ENCODE data around the gene POLR2H.
"Not testable (repeated sequence)": the region's sequence is repeated elsewhere in the genome, so short reads cannot be mapped to it uniquely, and the experiment has no call there.

Gene POLR2H

DNA sequence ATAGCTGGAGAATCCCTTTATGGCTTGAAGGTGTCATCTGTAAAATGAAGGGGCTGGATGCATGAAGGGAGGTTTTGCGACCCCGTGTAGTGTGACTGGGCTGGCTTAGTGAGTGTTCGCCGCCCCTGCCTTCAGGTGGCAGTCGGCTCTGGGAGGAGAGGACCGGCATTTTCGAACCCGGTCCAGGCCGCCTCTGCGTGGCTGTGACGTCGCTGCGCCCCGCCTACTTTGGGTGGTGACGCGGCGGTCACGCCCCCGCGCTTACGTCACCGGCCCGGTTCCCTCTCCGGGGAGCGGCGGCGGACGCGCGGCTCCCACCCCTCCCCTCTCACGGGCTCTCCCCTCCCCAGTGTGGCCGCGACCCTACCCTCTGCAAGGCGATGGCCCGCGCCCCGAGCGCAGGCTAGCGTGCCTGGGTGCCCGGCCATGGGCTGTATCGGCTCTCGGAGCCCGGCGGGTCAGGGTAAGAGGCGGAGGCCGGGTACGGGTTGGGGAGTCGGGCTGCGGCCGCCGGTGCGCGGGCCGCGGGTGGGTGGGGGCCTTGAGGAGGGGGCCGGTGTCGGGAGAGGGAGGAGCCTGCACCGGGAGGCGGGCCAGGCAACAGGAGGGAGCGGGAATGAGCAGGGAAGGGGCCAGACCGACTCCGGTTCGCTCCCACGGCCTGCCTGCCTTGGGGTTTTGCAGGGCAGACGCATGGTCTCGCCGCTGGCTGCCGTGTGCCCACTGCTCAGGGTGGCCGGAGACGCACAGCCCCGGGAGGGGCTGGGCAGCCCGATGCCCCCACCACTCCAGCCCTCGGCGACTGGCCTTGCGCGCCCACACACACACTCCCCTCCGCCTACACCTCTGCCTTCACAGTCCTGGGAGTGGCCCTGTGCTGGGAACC is 25.6 kb upstream of the POLR2H start:
- DNase-seq (ENCODE audit: low read depth, low spot score): peak; percentile 66

GRCh38 chr3:184336547-184337398 is 24.7 kb upstream of the POLR2H start:
- DNase-seq (ENCODE audit: low read depth, low spot score): no peak

GRCh38 chr3:184337399-184337714 is 24.2 kb upstream of the POLR2H start, which contains the start of gene FAM131A:
TSS of gene FAM131A (plus strand) at chr3:184337600. CDS start at chr3:184337631, 31 bp downstream.
- DNase-seq (ENCODE audit: low read depth, low spot score): no peak

DNA sequence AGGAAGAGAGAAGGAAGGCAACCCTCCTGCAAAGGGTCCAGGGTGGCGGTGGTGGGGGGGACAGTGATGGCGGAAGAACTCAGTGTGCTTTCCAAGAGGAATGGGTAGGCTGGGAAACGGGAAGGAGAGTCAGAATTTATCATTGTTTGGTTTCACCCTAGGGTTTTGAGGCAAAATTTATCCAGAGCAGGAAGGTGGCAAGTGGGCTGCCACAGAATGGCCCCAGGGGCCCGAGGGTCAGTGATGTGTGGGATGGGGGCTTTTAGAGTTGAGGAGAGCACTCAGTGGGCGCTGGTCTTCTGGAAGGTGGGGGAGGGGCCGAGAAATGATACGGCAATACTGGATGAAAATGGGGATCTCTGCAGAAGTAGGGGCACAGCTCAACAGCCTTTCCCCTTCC is 23.5 kb upstream of the POLR2H start:
- no peak for DNase-seq (ENCODE audit: low read depth, low spot score)

DNA sequence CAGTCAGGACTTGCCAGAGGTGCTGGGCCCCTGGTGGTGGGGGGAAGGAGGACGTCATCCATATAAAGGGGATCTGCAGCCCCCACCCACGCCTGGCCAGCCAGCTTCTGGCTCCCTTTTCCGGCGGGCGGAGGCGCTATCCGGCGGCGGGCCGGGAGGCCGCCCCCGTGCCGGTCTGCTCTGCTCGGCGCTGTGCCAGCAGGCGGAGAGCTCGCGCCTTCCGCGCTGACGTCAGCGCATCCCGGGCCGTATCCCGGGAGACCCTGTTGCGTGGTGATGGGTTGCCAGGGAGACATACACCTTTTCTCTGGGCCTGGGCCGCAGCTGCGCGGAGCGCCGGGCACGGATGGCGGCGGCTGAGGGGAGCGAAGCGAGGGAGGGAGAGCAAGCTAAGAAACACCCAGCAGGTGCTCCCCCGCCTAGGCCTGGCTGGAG is 23.0 kb upstream of the POLR2H start:
- DNase-seq (ENCODE audit: low read depth, low spot score): no peak

DNA sequence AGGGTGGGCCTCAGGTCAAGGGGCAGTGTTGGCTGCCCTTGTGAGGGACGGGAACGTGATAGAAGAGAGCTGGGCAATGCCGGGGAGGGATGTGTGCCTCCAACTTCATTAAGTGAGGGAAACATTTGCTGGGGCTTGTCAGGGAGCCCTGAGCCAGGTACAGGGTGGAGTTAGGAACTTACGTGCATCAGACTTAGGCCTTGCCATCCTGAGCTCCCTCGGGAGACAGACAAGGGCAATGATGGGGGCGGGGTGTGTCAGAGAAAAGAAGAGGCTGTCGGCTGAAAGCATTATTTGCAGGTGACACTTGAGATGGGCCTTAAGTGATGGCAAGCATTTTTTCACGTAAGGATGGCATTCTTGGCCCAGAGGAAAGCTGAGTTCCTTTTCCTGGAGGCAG is 22.5 kb upstream of the POLR2H start:
- no peak for DNase-seq (ENCODE audit: low read depth, low spot score)

GRCh38 chr3:184339451-184340135 is 21.9 kb upstream of the POLR2H start:
- not testable (repeated sequence) for DNase-seq (ENCODE audit: low read depth, low spot score)

- DNase-seq (ENCODE audit: low read depth, low spot score): no peak
Observed at GRCh38 chr3:184341925-184342324, 19.6 kb upstream of the POLR2H start.

GRCh38 chr3:184343200-184343876 is 18.2 kb upstream of the POLR2H start:
- DNase-seq (ENCODE audit: low read depth, low spot score): no peak

GRCh38 chr3:184344579-184345316 is 16.8 kb upstream of the POLR2H start:
- DNase-seq (ENCODE audit: low read depth, low spot score): no peak

GRCh38 chr3:184345317-184346144 is 16.0 kb upstream of the POLR2H start:
- no peak for DNase-seq (ENCODE audit: low read depth, low spot score)

GRCh38 chr3:184346480-184347190 is 14.9 kb upstream of the POLR2H start:
- no peak for DNase-seq (ENCODE audit: low read depth, low spot score)

DNA sequence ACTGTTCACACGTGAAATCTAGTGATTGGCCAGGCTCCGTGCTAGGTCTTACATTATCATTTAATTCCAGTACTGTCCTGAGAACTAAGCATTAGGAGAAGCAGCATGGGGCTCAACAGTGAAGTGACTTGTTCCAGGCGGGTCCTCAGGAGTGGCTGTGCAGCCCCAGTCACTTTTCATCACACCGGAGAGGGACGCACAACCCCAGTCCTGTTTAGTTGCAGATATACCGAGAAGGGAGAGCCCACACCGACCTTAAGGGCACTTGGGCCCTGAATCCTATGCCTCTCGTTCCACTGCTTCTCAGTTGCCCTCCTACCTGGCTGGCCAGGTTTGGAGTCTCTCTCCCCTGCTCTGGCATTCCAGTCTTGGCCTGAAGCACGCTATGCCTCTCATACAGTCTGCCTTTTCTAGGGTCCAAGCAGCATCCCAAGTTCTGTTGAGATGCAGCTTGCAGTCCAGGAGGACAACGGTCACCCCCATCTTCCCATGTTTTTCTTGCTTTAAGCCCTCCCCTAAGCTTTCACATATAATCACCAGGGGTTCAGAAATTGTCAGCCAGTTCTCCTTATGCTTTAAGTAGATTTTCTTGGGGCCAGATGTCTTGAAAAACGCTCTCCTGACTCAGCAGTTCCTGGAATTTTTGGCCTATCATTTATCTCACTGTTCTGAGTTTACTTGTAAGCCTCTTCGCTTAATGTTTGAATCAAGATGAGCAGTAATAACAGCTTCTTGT is 14.0 kb upstream of the POLR2H start:
- no peak for DNase-seq (ENCODE audit: low read depth, low spot score)

DNA sequence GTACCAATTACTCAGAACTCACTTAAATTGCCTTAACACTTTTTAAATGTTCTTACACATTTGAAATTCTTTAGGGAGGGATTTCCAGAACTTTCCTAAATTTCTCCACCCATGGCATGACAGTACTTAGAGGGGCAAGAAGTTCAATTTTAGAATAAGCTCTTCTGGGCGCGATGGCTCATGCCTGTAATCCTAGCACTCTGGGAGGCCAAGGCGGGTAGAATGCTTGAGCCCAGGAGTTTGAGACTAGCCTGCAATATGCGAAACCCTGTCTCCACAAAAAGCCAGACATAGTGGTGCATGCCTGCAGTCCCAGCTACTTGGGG is 13.5 kb upstream of the POLR2H start:
- DNase-seq (ENCODE audit: low read depth, low spot score): no peak

GRCh38 chr3:184349563-184350470 is 11.7 kb upstream of the POLR2H start:
- no peak for DNase-seq (ENCODE audit: low read depth, low spot score)

DNA sequence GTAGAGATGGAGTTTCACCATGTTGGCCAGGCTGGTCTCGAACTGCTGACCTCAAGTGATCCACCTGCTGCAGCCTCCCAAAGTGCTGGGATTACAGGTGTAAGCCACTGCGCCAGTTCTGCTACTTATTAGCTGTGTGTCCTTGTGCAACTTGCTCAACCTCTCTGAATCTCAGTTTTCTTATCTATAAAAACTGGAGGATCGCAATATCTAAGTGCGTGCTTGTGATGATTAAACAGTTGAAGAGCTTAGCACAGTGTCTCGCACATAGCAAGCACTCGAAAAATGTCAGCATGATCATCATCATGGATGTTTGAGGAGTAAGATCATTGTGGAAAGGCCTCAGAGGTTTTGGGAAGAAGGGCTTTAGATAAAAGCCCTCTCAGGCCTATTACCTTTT is 10.9 kb upstream of the POLR2H start:
- DNase-seq (ENCODE audit: low read depth, low spot score): no peak

- DNase-seq (ENCODE audit: low read depth, low spot score): no peak
Observed at GRCh38 chr3:184351511-184352148, 9.9 kb upstream of the POLR2H start.

Measured in activated CD4-positive, CD25-positive, alpha-beta regulatory T cell treated with anti-CD3 and anti-CD28 coated beads, Interleukin-2, amount 50 U/mL, for 16 hours (primary cell).